Naive B cell (primary cell): ENCODE data around the gene CCDC181. TPM values are rescaled to one million over a fixed set of nuclear protein-coding genes. Genes with fewer than 3 reads are reported as not detected.

ENCODE experiments used
- ATAC-seq, 2 donors: fragments of 150-1000 bp; cut with Tn5 transposase; 2 replicates each; pipeline ENCODE4 v1.10.0; 2021; ENCODE audit warnings: low read depth in 2 of 2, mild to moderate bottlenecking in 2 of 2, moderate library complexity in 2 of 2
- DNase-seq: peaks from one replicate; pipeline ENCODE4 v3.0.0; 2022
- H3K27ac Mint-ChIP-seq, 6 donors: one replicate each; pipeline ENCODE4 v1.8.0; 2020 to 2022; ENCODE audit warnings: mild to moderate bottlenecking in 6 of 6, mixed read lengths in 6 of 6, moderate library complexity in 5 of 6, inconsistent platforms in 2 of 6
- H3K27me3 Mint-ChIP-seq, 3 donors: one replicate each; pipeline ENCODE4 v1.8.0; 2021 to 2022; ENCODE audit warnings: mixed read lengths in 3 of 3, mild to moderate bottlenecking in 1 of 3
- H3K36me3 Mint-ChIP-seq, 2 donors: one replicate each; pipeline ENCODE4 v1.8.0; 2020 to 2022; ENCODE audit warnings: mixed read lengths in 2 of 2, inconsistent platforms in 1 of 2, mild to moderate bottlenecking in 1 of 2
- H3K4me1 Mint-ChIP-seq, 3 donors: one replicate each; pipeline ENCODE4 v1.8.0; 2020 to 2022; ENCODE audit warnings: mixed read lengths in 3 of 3, inconsistent platforms in 1 of 3, mild to moderate bottlenecking in 1 of 3, moderate library complexity in 1 of 3
- H3K4me3 Mint-ChIP-seq, 8 donors: one replicate each; pipeline ENCODE4 v1.8.0; 2020 to 2022; ENCODE audit warnings: mild to moderate bottlenecking in 8 of 8, mixed read lengths in 8 of 8, moderate library complexity in 8 of 8, inconsistent platforms in 2 of 8
- H3K9me3 Mint-ChIP-seq, 7 donors: one replicate each; pipeline ENCODE4 v1.8.0; 2020 to 2022; ENCODE audit warnings: mixed read lengths in 7 of 7, mild to moderate bottlenecking in 5 of 7, inconsistent platforms in 2 of 7, moderate library complexity in 1 of 7
- polyA plus RNA-seq, 6 donors: library from polyadenylated mRNA; unstranded; fragments of 300-500 nt; fragmentation: Illumina TruSeq; gene quantifications; one replicate each; pipeline ENCODE4 v1.2.3, GENCODE V29; 2021; ENCODE audit warnings: low read depth in 6 of 6

The CCDC181 gene
- not detected for polyA plus RNA-seq

GRCh38 chr1:169427081-169427641 lies at the start of gene CCDC181:
Gene CCDC181 (minus strand): TSS chr1:169427474. CDS start chr1:169424927, 2,547 bp downstream.
- DNase-seq: peak; percentile 31
- Mint-ChIP-seq H3K27ac (peak within 1 kb of the TSS in 5 of 6 donors; percentile 13 to 99 (median 74)), H3K27me3 (peaks cover 38 to 76% (median 69%) of the 10 kb centered on the region in 3 donors)

GRCh38 chr1:169475806-169476387 lies 48.6 kb upstream of the CCDC181 start:
- no peaks in the 10 kb centered on the region for H3K9me3 Mint-ChIP-seq
- ATAC-seq: no peak
- no peaks in the 10 kb centered on the region for H3K36me3 Mint-ChIP-seq
- H3K4me3 Mint-ChIP-seq: no peak overlapping the region
- no peak overlapping the region for H3K27ac Mint-ChIP-seq
- no peaks in the 10 kb centered on the region for H3K27me3 Mint-ChIP-seq
- DNase-seq: no peak
- peaks cover 0 to 4% (median 0%) of the 10 kb centered on the region in 3 donors for H3K4me1 Mint-ChIP-seq

More at GRCh38 chr1:169427081-169427641, at the start of gene CCDC181:
- Mint-ChIP-seq H3K4me1 (peaks cover 7 to 8% (median 7%) of the 10 kb centered on the region in 3 donors), H3K4me3 (peak within 1 kb of the TSS; percentile 48 to 91 (median 89)), H3K36me3 (peaks cover 7 to 11% of the 10 kb centered on the region in 2 donors), H3K9me3 (peaks cover 0 to 13% (median 4%) of the 10 kb centered on the region in 7 donors)
- peak; percentile 97 to 98 for ATAC-seq

- DNase-seq (no peak), ATAC-seq (no peak)
- H3K27me3 Mint-ChIP-seq: no peaks in the 10 kb centered on the region
- H3K9me3 Mint-ChIP-seq: no peaks in the 10 kb centered on the region
- H3K4me3 Mint-ChIP-seq: no peak overlapping the region
- no peaks in the 10 kb centered on the region for H3K36me3 Mint-ChIP-seq
- no peak overlapping the region for H3K27ac Mint-ChIP-seq
- peaks cover 0 to 4% (median 0%) of the 10 kb centered on the region in 3 donors for H3K4me1 Mint-ChIP-seq
Observed at GRCh38 chr1:169474302-169474995, 47.2 kb upstream of the CCDC181 start.

- no peak overlapping the region for H3K4me3 Mint-ChIP-seq
- no peaks in the 10 kb centered on the region for H3K9me3 Mint-ChIP-seq
- ATAC-seq (no peak), DNase-seq (no peak)
- H3K27ac Mint-ChIP-seq: no peak overlapping the region
- H3K27me3 Mint-ChIP-seq: no peaks in the 10 kb centered on the region
- H3K4me1 Mint-ChIP-seq: peaks cover 0 to 4% (median 0%) of the 10 kb centered on the region in 3 donors
- no peaks in the 10 kb centered on the region for H3K36me3 Mint-ChIP-seq
Observed at GRCh38 chr1:169473347-169473746, 46.1 kb upstream of the CCDC181 start.

GRCh38 chr1:169472738-169473137 lies 45.5 kb upstream of the CCDC181 start:
- H3K27ac Mint-ChIP-seq: peak overlapping the region in 1 of 6 donors; percentile 14
- no peaks in the 10 kb centered on the region for H3K9me3 Mint-ChIP-seq
- ATAC-seq (no peak), DNase-seq (no peak)
- H3K36me3 Mint-ChIP-seq: no peaks in the 10 kb centered on the region
- H3K4me1 Mint-ChIP-seq: peaks cover 0 to 4% (median 0%) of the 10 kb centered on the region in 3 donors
- H3K27me3 Mint-ChIP-seq: no peaks in the 10 kb centered on the region
- H3K4me3 Mint-ChIP-seq: no peak overlapping the region

- Mint-ChIP-seq H3K4me1 (no peaks in the 10 kb centered on the region), H3K9me3 (no peaks in the 10 kb centered on the region), H3K27ac (peak overlapping the region in 1 of 6 donors; percentile 79), H3K4me3 (no peak overlapping the region), H3K27me3 (no peaks in the 10 kb centered on the region), H3K36me3 (no peaks in the 10 kb centered on the region)
- ATAC-seq (no peak), DNase-seq (no peak)
Observed at GRCh38 chr1:169468982-169469381, 41.7 kb upstream of the CCDC181 start.

GRCh38 chr1:169466259-169467230 lies 39.3 kb upstream of the CCDC181 start:
- no peaks in the 10 kb centered on the region for H3K4me1 Mint-ChIP-seq
- H3K9me3 Mint-ChIP-seq: no peaks in the 10 kb centered on the region
- H3K27me3 Mint-ChIP-seq: peaks cover under 1 to 2% (median under 1%) of the 10 kb centered on the region in 3 donors
- DNase-seq (no peak), ATAC-seq (no peak)
- peak overlapping the region in 2 of 6 donors; percentile 40 to 57 for H3K27ac Mint-ChIP-seq
- H3K4me3 Mint-ChIP-seq: no peak overlapping the region
- no peaks in the 10 kb centered on the region for H3K36me3 Mint-ChIP-seq

GRCh38 chr1:169465281-169465680 lies 38.0 kb upstream of the CCDC181 start:
- Mint-ChIP-seq H3K36me3 (no peaks in the 10 kb centered on the region), H3K4me3 (no peak overlapping the region), H3K27me3 (peaks cover 11 to 12% (median 11%) of the 10 kb centered on the region in 3 donors), H3K4me1 (peaks cover 1 to 3% (median 3%) of the 10 kb centered on the region in 3 donors), H3K9me3 (no peaks in the 10 kb centered on the region), H3K27ac (no peak overlapping the region)
- DNase-seq (no peak), ATAC-seq (no peak)

- DNase-seq (no peak), ATAC-seq (no peak)
- Mint-ChIP-seq H3K36me3 (peaks cover under 1 to 3% of the 10 kb centered on the region in 2 donors), H3K4me3 (no peak overlapping the region), H3K27me3 (peaks cover 12 to 25% (median 15%) of the 10 kb centered on the region in 3 donors), H3K27ac (no peak overlapping the region), H3K4me1 (peaks cover 4 to 7% (median 6%) of the 10 kb centered on the region in 3 donors), H3K9me3 (peaks cover 0 to 10% (median 1%) of the 10 kb centered on the region in 7 donors)
Observed at GRCh38 chr1:169462385-169462784, 35.1 kb upstream of the CCDC181 start.

- Mint-ChIP-seq H3K27ac (peak overlapping the region in 1 of 6 donors; percentile 19), H3K4me1 (peaks cover 4 to 7% (median 6%) of the 10 kb centered on the region in 3 donors), H3K27me3 (peaks cover 15 to 31% (median 19%) of the 10 kb centered on the region in 3 donors), H3K4me3 (peak overlapping the region in 2 of 8 donors; percentile 12 to 17), H3K9me3 (peaks cover 4 to 19% (median 9%) of the 10 kb centered on the region in 7 donors), H3K36me3 (peaks cover 6 to 11% of the 10 kb centered on the region in 2 donors)
- ATAC-seq (no peak), DNase-seq (no peak)
Observed at GRCh38 chr1:169461390-169462000, 34.2 kb upstream of the CCDC181 start.

GRCh38 chr1:169460191-169460833 lies 33.0 kb upstream of the CCDC181 start:
- H3K36me3 Mint-ChIP-seq: peaks cover 6 to 19% of the 10 kb centered on the region in 2 donors
- peak overlapping the region in 7 of 8 donors; percentile 45 to 77 (median 66) for H3K4me3 Mint-ChIP-seq
- peak overlapping the region in 1 of 6 donors; percentile 12 for H3K27ac Mint-ChIP-seq
- peaks cover 4 to 7% (median 6%) of the 10 kb centered on the region in 3 donors for H3K4me1 Mint-ChIP-seq
- ATAC-seq: peak in 1 of 2 donors; percentile 54
- H3K27me3 Mint-ChIP-seq: peaks cover 18 to 37% (median 27%) of the 10 kb centered on the region in 3 donors
- peaks cover 7 to 27% (median 15%) of the 10 kb centered on the region in 7 donors for H3K9me3 Mint-ChIP-seq
- peak; percentile 7 for DNase-seq

GRCh38 chr1:169457443-169457842 lies 30.2 kb upstream of the CCDC181 start:
- DNase-seq: no peak
- H3K4me1 Mint-ChIP-seq: peaks cover 4 to 7% (median 6%) of the 10 kb centered on the region in 3 donors
- no peak overlapping the region for H3K27ac Mint-ChIP-seq
- H3K4me3 Mint-ChIP-seq: no peak overlapping the region
- peaks cover 7 to 27% (median 15%) of the 10 kb centered on the region in 7 donors for H3K9me3 Mint-ChIP-seq
- H3K27me3 Mint-ChIP-seq: peaks cover 26 to 42% (median 37%) of the 10 kb centered on the region in 3 donors
- no peak for ATAC-seq
- H3K36me3 Mint-ChIP-seq: peaks cover 6 to 19% of the 10 kb centered on the region in 2 donors
